Amygdala (tissue), 56 donors: ENCODE results near the gene P2RX2.

ENCODE experiments used
- DNase-seq, 56 donors: peaks; one replicate each; lab custom pipeline; 2025; lab: John Stamatoyannopoulos, UW

P2RX2 gene

DNA sequence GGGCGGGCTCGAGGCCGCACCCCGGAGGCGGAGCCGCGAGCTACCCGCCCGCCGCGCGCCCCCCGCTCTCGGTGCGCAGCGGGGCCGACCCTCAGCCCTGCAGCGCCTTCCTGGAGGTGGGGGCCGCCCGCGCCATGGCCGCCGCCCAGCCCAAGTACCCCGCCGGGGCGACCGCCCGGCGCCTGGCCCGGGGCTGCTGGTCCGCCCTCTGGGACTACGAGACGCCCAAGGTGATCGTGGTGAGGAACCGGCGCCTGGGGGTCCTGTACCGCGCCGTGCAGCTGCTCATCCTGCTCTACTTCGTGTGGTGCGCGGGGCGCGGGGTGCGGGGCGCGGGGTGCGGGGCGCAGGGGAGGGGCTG lies at the start of gene P2RX2:
Gene P2RX2 (plus strand): TSS at position 94 of the 361 bp plus-strand sequence. CDS start 41 bp downstream, at position 135.
- no peak for DNase-seq

DNA sequence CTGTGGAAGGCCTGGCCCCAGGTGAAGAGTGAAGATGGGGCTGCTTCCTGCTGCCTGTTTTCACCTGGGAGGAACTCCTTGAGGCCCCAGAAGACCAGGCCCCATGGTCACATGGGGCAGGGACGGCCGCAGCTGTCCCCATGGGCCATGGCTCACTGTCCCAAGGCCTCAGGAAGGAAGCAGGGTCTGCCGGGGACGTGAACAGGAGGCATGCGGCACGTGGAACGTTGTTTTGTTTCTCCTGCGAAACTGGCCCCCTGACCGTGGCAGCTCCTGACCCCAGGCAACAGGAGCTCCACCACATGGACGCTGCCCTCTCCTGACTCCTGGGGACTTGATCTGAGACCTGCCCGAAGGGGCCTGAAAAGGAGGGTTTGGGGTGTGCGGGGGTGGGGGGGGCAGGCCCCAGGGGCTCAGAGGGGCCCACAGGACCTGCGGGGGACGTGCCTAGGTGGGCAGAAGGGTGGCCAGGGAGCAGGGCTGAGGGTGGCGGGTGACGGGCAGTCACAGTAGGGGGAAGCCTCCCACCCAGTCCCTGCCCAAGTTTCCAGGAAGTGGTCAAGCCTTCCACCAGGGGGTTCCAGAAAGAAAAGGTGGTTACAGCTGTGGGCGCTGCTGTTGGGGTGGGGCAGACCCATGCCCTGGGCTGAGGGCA lies 49.6 kb upstream of the P2RX2 start:
- DNase-seq: no peak

DNA sequence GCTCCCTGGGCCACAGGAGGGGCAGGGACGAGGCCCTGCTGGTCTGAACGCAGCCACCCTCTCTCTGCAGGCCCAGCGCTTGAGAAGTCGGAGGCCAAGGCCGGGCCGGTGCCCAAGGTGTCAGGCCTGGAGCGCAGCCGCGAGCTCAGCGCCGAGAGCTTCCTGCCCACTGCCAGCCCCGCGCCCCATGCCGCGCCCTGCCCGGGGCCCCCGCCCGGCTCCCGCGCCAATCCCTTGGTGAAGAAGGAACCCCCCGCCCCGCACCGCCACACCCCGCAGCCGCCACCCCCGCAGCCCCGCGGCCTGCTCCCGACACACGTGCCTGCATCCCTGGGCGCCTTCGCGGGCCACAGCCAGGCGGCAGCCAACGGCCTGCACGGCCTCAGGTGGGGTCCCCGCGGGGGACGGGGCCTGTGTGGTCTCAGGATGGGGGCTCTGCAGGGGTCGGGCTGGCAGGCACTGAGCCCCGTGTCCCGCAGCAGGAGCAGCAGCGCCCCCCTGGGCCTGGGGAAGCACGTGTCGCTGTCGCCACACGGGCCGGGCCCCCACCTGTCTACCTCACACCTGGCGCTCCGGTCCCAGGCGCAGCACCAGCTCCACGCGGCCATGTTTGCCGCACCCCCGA lies 48.6 kb upstream of the P2RX2 start:
- no peak for DNase-seq

DNA sequence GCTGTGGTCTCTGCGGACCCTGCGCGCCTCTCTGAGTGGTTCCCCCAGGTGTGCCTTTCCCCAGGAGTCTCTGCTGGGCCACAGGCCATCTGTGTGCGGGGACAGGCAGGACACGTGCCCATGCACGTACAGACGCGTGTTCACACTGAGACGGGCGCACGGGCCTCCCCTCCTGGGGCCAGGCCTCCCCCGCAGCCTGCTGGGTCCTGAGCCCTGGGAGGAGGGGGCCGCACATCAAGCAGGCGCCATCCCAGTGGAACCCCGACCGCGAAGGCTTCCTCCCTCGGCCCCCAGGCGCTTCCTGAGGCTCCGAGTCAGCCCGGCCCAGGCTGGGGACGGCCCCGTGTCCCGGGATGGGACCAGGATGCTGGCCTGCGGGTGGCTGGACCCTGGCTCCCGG lies 47.9 kb upstream of the P2RX2 start:
- DNase-seq: no peak

DNA sequence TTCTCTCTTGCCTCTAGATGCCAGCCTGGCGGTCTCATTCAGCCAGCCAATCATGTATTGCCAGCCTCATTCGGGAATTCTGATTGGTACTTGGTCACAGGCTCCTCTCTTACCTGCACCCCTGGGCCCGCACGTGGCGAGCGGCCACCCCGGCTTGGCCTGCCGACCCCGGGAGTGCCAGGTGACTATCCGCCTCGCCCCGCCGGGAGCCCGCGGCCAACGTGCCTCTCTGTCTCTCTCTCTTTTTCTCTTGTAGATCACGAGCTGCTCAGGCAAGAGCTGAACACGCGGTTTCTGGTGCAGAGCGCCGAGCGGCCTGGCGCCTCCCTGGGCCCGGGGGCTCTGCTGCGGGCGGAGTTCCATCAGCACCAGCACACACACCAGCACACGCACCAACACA lies 47.5 kb upstream of the P2RX2 start:
- DNase-seq: no peak

DNA sequence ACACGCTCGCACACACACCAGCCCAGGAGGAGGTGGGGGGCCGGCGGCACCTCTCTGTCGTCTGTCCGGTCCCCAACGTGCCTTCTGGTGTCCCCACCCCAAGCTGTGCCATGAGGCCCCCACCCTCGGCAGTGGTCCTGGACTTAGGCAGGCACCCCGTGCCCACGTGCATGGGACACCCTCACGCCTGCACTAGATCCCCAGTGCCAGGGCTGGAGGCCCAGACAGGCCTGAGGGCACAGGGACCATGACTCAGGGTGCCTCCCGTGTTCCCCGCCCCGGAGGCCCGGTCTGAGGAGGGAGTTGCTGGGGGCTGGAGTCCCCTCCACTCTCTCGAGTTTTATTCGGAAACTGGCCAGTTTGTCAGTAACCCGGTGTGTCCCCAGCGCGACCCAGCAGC lies 47.0 kb upstream of the P2RX2 start:
- no peak for DNase-seq

DNA sequence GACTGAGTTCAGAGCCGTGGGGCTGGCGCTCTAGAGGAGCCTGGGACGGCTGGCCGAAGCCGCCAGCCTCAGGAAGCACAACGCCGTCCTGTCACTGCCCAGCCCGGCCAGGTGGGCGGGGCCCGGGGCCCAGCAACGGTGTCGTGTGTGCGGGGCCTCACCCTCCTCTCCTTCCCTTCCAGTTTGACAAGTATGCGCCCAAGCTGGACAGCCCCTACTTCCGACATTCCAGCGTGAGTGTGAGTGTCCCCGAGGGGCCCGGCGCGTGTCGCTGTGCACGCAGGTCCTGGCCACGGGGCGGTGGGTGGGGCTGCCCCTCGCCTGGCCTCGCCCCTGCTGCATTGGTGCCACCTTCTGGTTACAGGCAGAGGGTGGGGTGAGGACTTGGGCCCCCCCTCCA lies 46.5 kb upstream of the P2RX2 start:
- no peak for DNase-seq

DNA sequence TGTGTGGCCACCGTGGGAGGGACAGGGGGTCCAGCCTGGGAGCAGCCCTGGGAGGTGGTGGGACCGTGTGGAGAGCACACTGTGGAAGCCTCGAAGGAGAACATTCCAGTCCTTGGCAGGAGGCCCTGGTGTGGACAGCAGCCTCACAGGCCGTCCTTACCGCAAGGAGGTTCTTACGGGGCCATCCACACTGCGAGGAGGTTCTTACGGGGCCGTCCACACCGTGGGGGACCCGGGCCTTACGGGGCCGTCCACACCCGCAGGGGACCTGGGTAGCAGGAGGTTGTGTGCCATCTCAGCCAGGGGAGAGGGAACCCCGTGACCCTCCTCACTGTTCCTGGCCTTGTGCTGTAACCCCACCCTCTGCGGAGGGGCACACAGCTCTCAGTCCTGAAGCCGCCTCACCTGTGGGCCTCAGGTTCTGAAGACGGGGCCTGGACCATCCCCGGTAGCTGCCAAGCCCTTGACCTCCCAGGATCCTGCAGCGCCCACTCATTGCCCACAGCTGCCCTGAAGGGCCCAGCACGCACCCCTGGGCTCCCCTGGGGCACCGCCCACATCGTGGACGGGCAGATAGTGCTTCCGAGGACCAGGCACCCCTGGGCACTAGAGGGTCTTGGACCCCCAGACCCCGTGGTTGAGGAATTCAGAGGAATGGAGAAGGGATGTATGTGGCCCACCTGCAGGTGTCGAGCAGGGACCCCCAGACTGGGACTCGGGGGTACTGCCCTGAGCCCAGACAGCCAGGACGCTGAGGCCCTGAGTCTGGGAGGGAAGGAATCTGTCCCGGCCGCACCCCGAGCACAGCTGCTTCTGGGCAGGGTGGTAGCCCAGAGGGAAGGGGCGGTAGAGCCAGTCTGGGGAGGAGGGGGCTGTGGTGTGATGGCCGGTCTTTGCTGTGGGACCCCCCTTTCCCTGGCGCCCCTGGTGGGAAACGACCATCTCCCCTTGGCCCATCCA lies 45.5 kb upstream of the P2RX2 start:
- no peak for DNase-seq

DNA sequence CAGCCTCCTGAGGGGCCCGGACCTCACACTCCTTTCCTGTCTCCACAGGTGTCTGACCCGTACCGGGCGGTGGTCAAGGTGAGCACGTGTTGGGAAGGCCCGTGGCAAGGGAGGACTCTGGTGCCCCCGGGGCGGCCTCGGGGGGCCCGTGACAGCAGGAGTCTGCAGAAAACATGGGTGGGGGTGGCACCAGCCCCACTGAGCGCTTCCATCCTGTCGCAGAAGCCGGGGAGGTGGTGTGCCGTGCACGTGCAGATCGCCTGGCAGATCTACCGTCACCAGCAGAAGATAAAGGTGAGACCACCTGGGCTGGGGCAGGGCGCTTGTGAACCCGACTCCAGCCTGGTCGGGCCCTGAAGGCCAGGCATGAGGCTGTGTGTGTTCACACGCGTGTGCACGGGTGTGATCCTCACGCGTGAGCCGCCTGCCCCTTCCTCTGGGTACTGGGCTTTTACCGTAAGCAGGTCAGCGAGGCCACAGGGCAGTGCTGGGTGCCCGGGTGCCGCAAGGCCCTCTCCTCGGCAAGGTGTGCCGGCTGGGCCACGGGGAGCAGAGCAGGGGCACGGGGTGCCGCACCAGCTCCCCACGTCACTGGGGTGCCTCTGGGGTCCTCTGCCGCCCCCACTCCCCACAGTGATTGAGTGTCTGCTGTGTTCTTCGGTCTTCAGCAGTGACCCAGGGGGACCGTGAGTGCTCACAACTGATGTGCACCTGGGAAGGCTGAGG lies 44.1 kb upstream of the P2RX2 start:
- no peak for DNase-seq

DNA sequence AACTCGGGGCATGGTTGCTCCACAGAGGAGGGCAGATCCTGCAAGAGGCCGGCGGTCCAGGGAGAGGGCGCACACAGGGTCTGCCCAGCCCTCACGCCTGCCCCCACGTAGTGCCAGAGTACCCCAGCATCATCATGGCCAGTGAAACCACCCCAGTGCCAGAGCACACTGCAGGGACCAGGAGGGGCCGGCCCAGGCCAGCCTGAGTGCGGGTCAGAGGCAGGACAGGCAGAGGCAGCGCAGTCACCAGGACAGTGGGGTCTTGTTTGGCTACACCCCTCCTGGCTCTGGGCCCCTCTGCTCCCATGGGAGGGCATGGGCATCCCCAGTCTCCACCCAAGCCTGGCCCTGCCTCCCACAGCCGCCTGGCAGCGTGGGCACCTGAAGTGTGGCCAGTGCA lies 42.9 kb upstream of the P2RX2 start:
- no peak for DNase-seq

DNA sequence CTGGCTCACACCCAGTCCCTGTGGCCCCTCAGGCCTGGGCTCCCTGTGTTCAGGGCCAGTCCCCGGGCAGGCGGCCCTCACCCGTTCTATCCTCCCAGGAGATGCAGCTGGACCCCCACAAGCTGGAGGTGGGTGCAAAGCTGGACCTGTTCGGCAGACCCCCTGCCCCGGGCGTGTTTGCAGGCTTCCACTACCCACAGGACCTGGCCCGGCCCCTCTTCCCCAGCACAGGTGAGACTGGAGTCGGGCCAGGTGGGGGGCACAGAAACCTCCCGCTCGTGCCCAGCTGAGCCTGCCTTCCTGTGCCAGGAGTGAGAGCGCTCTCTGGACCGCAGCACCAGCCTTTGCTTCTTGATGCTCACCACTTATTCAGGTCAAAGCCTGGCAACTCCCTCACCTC lies 41.9 kb upstream of the P2RX2 start:
- no peak for DNase-seq

DNA sequence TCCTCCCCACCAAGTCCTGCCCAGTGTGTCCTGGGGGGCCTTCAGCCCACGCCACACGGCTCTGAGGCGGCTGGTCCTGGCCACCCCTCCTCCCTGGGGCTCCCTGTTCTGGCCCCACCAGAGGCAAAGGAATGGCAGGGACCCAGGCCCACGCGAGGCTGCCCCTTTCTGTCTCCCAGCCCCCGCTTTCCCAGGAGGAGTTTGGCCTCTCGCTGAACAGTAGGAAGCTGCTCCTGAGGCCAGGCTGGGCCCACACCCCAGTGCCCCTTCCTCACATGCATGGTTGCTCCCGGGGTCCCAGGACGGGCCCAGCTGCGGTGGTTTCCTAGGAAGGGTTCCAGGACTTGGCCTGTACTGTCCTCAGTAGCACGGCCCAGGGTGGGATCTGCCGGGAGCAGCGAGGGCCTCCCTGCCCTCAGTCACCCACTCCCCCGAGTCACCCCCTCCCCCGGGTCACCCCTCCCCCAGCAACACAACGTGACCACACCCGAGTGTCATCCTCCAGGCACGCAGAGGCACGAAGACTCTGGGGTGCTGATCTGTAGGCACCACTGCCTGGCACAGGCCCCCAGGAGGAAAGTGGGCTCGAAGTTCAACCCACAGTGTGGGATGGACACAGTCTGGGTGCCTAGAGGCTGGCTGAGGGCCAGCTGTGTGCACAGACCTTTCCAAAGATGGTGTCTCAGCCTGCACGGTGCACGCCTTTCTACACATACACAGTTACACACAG lies 41.2 kb upstream of the P2RX2 start:
- DNase-seq: no peak

DNA sequence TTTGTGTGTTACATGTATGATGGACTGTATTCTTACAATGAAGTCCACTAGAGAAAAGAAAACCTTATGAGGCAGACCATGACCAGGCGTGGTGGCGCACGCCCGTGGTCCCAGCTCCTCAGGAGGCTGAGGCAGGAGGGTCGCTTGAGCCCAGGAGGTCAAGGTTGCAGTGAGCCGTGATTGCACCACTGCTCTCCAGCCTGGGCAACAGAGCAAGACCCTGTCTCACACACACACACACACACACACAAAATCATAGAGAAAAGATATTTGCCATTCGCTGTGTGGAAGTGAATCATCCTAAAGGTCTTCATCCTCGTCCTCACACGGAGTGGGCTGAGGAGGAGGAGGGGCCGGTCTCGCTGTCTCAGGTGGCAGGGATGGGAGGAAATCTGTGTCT lies 40.5 kb upstream of the P2RX2 start:
- DNase-seq: no peak

DNA sequence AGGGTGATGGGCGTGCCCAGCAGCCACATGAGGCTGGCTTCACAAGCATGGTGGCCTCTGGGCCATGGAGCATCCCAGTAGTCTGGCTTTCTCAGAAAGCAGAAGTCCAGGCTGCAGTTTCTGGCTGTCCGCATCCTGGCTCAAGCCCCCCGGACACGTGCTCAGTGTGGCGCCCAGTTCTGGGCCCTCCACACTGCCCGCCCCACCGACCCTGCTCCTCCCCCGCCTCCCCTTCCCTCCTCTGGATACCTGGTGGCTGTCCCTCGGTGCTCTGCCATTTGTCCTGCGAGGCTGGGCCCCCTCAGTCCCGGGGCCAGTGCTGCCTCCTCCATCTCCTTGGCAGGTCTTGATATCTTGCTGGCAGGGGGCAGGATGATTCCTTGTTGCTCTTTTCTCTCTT lies 39.8 kb upstream of the P2RX2 start:
- DNase-seq: no peak

DNA sequence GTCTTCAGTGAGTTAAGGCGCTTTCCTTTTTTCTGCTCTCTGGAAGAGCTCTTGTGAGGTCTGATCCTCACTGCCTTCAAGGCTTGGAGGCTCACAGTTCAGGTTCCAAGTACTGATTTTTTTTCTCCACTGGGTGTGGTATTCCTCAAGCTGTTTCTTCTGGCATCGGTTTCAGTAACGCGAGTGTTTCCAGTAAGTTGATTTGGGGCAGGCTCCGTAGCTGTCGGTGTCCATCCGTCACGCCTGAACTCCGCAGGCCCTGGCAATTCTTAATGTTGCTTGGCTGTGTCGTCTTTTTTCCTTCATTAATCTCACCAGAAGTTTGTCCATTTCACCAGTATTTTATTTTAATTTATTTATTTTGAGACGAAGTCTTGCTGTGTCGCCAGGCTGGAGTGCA lies 38.8 kb upstream of the P2RX2 start:
- no peak for DNase-seq

DNA sequence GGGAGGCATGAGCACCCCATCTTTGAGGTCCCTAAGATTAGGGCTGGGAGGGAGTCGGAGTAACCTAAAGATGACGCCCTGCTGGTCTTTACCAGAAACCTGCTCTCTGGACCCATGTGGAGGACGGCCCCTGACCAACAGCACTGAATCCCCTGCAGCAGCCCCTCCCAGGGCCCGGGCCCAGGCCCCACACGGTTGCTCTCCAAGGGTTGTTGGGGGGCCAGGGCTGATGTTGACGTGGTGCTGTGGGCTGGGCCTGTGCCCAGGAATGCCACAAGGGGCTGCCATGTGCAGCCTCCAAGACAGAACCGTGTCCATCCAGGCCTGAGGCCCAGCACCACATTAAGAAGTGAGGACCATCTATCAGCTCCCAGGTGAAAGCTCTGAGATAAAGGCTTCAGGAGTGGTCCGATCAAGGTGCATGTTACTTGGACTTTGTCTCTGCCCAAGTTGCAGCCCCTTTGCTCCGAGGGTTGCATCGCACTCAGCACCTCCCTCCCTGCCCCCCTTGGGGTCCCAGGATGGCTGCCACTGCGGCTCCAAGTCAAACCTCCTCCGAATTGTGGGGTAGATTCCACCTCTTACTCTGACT lies 37.8 kb upstream of the P2RX2 start:
- no peak for DNase-seq

DNA sequence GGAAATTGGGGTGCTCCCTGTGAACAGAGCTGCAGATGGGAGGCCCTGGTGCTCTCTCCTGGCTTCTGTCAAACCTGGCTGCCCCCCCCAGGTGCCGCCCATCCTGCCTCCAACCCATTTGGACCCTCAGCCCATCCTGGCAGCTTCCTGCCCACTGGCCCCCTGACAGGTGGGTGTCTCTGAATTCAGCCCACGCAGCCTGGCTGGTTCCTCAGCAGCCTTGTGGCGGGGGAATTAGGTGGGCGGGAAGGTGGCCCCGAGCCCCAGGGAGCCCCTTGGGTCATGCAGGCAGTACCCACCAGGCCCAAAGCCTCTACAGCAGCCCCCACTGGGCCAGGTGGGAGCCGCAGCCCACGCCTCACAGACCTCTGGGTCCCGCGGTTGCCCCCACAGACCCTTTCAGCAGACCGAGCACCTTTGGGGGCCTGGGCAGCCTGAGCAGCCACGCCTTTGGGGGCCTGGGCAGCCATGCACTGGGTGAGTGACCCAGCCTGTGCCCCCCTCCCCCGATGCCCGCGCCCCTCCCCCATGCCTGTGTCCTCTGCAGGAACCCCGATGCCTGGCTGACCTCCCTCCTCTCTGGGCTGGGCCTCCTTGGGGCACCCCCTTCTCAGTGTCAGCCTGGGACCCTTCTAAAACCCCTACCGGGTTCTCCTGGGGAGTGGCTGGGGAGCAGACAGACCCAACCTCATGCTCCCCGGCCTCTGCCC lies 37.1 kb upstream of the P2RX2 start:
- DNase-seq: no peak

DNA sequence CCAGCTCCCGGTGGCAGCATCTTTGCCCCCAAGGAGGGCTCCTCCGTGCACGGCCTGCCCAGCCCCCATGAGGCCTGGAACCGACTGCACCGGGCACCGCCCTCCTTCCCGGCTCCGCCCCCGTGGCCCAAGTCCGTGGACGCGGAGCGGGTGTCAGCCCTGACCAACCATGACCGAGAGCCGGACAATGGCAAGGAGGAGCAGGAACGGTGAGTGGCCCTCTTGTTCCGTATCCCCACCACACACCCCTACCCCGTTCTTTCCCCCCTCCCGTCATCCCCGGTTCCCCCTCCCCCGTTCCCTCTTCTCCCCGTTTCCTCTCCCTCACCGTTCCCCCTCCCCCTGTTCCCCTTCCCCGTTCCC lies 36.5 kb upstream of the P2RX2 start:
- DNase-seq: no peak
